Measurements from ENCODE around the gene NRBF2.

NRBF2 gene

GRCh38 chr10:63103971-63104409 is 29.1 kb upstream of the NRBF2 start:
- Histone ChIP-seq H3K23ac (ENCODE audit: low read depth, low read length, poor library complexity) (no peak overlapping the region), H2BK5ac (ENCODE audit: low read length) (no peak overlapping the region), H3K4me2 (ENCODE audit: insufficient read depth, low read length, poor library complexity, severe bottlenecking) (no peak overlapping the region), H3K79me1 (ENCODE audit: low read depth, low read length) (no peaks in the 10 kb centered on the region), H2BK120ac (ENCODE audit: low read depth, low read length) (no peak overlapping the region), H2BK12ac (ENCODE audit: low read length) (no peak overlapping the region), H3K14ac (ENCODE audit: low read length) (no peak overlapping the region), H3K27ac (replicated peaks; ENCODE audit: low read length) (no peak overlapping the region), H3K36me3 (replicated peaks in 1 of 2; ENCODE audit: control insufficient read depth in 2 of 2, insufficient read depth in 2 of 2, low read length in 2 of 2) (no peaks in the 10 kb centered on the region), H3K9me3 (replicated peaks in 1 of 2; ENCODE audit: control insufficient read depth in 2 of 2, insufficient read depth in 1 of 2, low read depth in 1 of 2, low read length in 2 of 2) (no peaks in the 10 kb centered on the region), H3K9ac (ENCODE audit: low read depth, low read length, poor library complexity) (no peak overlapping the region), H4K8ac (ENCODE audit: low read depth, low read length) (no peak overlapping the region), H4K91ac (ENCODE audit: low read depth, low read length, poor library complexity) (no peak overlapping the region), H3K27me3 (ENCODE audit: control insufficient read depth in 3 of 3, insufficient read depth in 3 of 3, low read depth in 1 of 3, low read length in 3 of 3) (no peaks in the 10 kb centered on the region), H2BK15ac (ENCODE audit: low read length) (no peak overlapping the region), H3K4me1 (ENCODE audit: control insufficient read depth in 2 of 2, insufficient read depth in 1 of 2, low read depth in 1 of 2, low read length in 2 of 2) (peaks cover 8 to 11% of the 10 kb centered on the region in 2 donors), H3K4me3 (ENCODE audit: low read length in 2 of 2) (no peak overlapping the region), H2AK5ac (ENCODE audit: low read depth, low read length) (no peak overlapping the region), H3K18ac (ENCODE audit: low read length) (no peak overlapping the region), H3K4ac (ENCODE audit: low read length) (no peak overlapping the region), H2AFZ (ENCODE audit: low read length) (peak overlapping the region; percentile 64)
- no CpG with 5 or more reads among the region's 7 CpGs for WGBS, 2 donors (ENCODE audit: extremely low coverage in 2 of 2, insufficient read length in 2 of 2, insufficient replicate concordance in 1 of 2)
- peak; percentile 8 for DNase-seq (ENCODE audit: low spot score)

GRCh38 chr10:63105225-63106110 is 27.7 kb upstream of the NRBF2 start:
- H3K36me3 ChIP-seq (replicated peaks in 1 of 2; ENCODE audit: control insufficient read depth in 2 of 2, insufficient read depth in 2 of 2, low read length in 2 of 2) = no peaks in the 10 kb centered on the region
- H3K4me1 ChIP-seq (ENCODE audit: control insufficient read depth in 2 of 2, insufficient read depth in 1 of 2, low read depth in 1 of 2, low read length in 2 of 2) = peaks cover 8 to 11% of the 10 kb centered on the region in 2 donors
- no peak overlapping the region for H3K18ac ChIP-seq (ENCODE audit: low read length)
- no peaks in the 10 kb centered on the region for H3K79me1 ChIP-seq (ENCODE audit: low read depth, low read length)
- H4K8ac ChIP-seq (ENCODE audit: low read depth, low read length) = no peak overlapping the region
- no peak for DNase-seq (ENCODE audit: low spot score)
- H3K9me3 ChIP-seq (replicated peaks in 1 of 2; ENCODE audit: control insufficient read depth in 2 of 2, insufficient read depth in 1 of 2, low read depth in 1 of 2, low read length in 2 of 2) = no peaks in the 10 kb centered on the region
- no peak overlapping the region for H3K4me3 ChIP-seq (ENCODE audit: low read length in 2 of 2)
- no CpG with 5 or more reads among the region's 11 CpGs for WGBS, 2 donors (ENCODE audit: extremely low coverage in 2 of 2, insufficient read length in 2 of 2, insufficient replicate concordance in 1 of 2)
- H2BK12ac ChIP-seq (ENCODE audit: low read length) = no peak overlapping the region
- H3K27ac ChIP-seq (replicated peaks; ENCODE audit: low read length) = no peak overlapping the region
- H3K9ac ChIP-seq (ENCODE audit: low read depth, low read length, poor library complexity) = no peak overlapping the region
- no peak overlapping the region for H2BK15ac ChIP-seq (ENCODE audit: low read length)
- no peak overlapping the region for H2AK5ac ChIP-seq (ENCODE audit: low read depth, low read length)
- no peak overlapping the region for H2BK120ac ChIP-seq (ENCODE audit: low read depth, low read length)
- H2BK5ac ChIP-seq (ENCODE audit: low read length) = no peak overlapping the region
- H4K91ac ChIP-seq (ENCODE audit: low read depth, low read length, poor library complexity) = no peak overlapping the region
- H3K4me2 ChIP-seq (ENCODE audit: insufficient read depth, low read length, poor library complexity, severe bottlenecking) = no peak overlapping the region
- no peak overlapping the region for H3K14ac ChIP-seq (ENCODE audit: low read length)
- H3K23ac ChIP-seq (ENCODE audit: low read depth, low read length, poor library complexity) = no peak overlapping the region
- H3K4ac ChIP-seq (ENCODE audit: low read length) = no peak overlapping the region
- H2AFZ ChIP-seq (ENCODE audit: low read length) = peak overlapping the region; percentile 74
- no peaks in the 10 kb centered on the region for H3K27me3 ChIP-seq (ENCODE audit: control insufficient read depth in 3 of 3, insufficient read depth in 3 of 3, low read depth in 1 of 3, low read length in 3 of 3)

GRCh38 chr10:63106111-63106755 is 26.9 kb upstream of the NRBF2 start:
- Histone ChIP-seq H2AFZ (ENCODE audit: low read length) (peak overlapping the region; percentile 74), H3K4ac (ENCODE audit: low read length) (no peak overlapping the region), H3K23ac (ENCODE audit: low read depth, low read length, poor library complexity) (no peak overlapping the region), H2BK5ac (ENCODE audit: low read length) (no peak overlapping the region), H3K4me3 (ENCODE audit: low read length in 2 of 2) (no peak overlapping the region), H3K18ac (ENCODE audit: low read length) (no peak overlapping the region), H3K79me1 (ENCODE audit: low read depth, low read length) (no peaks in the 10 kb centered on the region), H3K4me2 (ENCODE audit: insufficient read depth, low read length, poor library complexity, severe bottlenecking) (no peak overlapping the region), H3K9ac (ENCODE audit: low read depth, low read length, poor library complexity) (no peak overlapping the region), H4K8ac (ENCODE audit: low read depth, low read length) (no peak overlapping the region), H3K9me3 (replicated peaks in 1 of 2; ENCODE audit: control insufficient read depth in 2 of 2, insufficient read depth in 1 of 2, low read depth in 1 of 2, low read length in 2 of 2) (no peaks in the 10 kb centered on the region), H4K91ac (ENCODE audit: low read depth, low read length, poor library complexity) (no peak overlapping the region), H3K4me1 (ENCODE audit: control insufficient read depth in 2 of 2, insufficient read depth in 1 of 2, low read depth in 1 of 2, low read length in 2 of 2) (peaks cover 8 to 11% of the 10 kb centered on the region in 2 donors), H2BK12ac (ENCODE audit: low read length) (no peak overlapping the region), H2AK5ac (ENCODE audit: low read depth, low read length) (no peak overlapping the region), H3K27ac (replicated peaks; ENCODE audit: low read length) (no peak overlapping the region), H2BK120ac (ENCODE audit: low read depth, low read length) (no peak overlapping the region), H3K36me3 (replicated peaks in 1 of 2; ENCODE audit: control insufficient read depth in 2 of 2, insufficient read depth in 2 of 2, low read length in 2 of 2) (no peaks in the 10 kb centered on the region), H3K14ac (ENCODE audit: low read length) (no peak overlapping the region), H3K27me3 (ENCODE audit: control insufficient read depth in 3 of 3, insufficient read depth in 3 of 3, low read depth in 1 of 3, low read length in 3 of 3) (no peaks in the 10 kb centered on the region), H2BK15ac (ENCODE audit: low read length) (no peak overlapping the region)
- DNase-seq (ENCODE audit: low spot score) = no peak
- no CpG with 5 or more reads among the region's 10 CpGs for WGBS, 2 donors (ENCODE audit: extremely low coverage in 2 of 2, insufficient read length in 2 of 2, insufficient replicate concordance in 1 of 2)

- Histone ChIP-seq H3K18ac (ENCODE audit: low read length) (no peak overlapping the region), H2BK12ac (ENCODE audit: low read length) (no peak overlapping the region)
- no CpG with 5 or more reads among the region's 3 CpGs for WGBS, 2 donors (ENCODE audit: extremely low coverage in 2 of 2, insufficient read length in 2 of 2, insufficient replicate concordance in 1 of 2)
These were observed 25.1 kb upstream of the NRBF2 start for GRCh38 chr10:63107943-63108437.

More at GRCh38 chr10:63107943-63108437, 25.1 kb upstream of the NRBF2 start:
- no peak overlapping the region for H3K9ac ChIP-seq (ENCODE audit: low read depth, low read length, poor library complexity)
- H4K8ac ChIP-seq (ENCODE audit: low read depth, low read length) = no peak overlapping the region
- no peaks in the 10 kb centered on the region for H3K27me3 ChIP-seq (ENCODE audit: control insufficient read depth in 3 of 3, insufficient read depth in 3 of 3, low read depth in 1 of 3, low read length in 3 of 3)
- H3K79me1 ChIP-seq (ENCODE audit: low read depth, low read length) = no peaks in the 10 kb centered on the region
- H2BK15ac ChIP-seq (ENCODE audit: low read length) = no peak overlapping the region
- no peaks in the 10 kb centered on the region for H3K36me3 ChIP-seq (replicated peaks in 1 of 2; ENCODE audit: control insufficient read depth in 2 of 2, insufficient read depth in 2 of 2, low read length in 2 of 2)
- H2BK5ac ChIP-seq (ENCODE audit: low read length) = no peak overlapping the region
- H2BK120ac ChIP-seq (ENCODE audit: low read depth, low read length) = no peak overlapping the region
- H3K4me3 ChIP-seq (ENCODE audit: low read length in 2 of 2) = no peak overlapping the region
- H2AFZ ChIP-seq (ENCODE audit: low read length) = peak overlapping the region; percentile 38
- no peak overlapping the region for H3K4ac ChIP-seq (ENCODE audit: low read length)
- H3K4me1 ChIP-seq (ENCODE audit: control insufficient read depth in 2 of 2, insufficient read depth in 1 of 2, low read depth in 1 of 2, low read length in 2 of 2) = peaks cover 8 to 11% of the 10 kb centered on the region in 2 donors
- H3K9me3 ChIP-seq (replicated peaks in 1 of 2; ENCODE audit: control insufficient read depth in 2 of 2, insufficient read depth in 1 of 2, low read depth in 1 of 2, low read length in 2 of 2) = no peaks in the 10 kb centered on the region
- H3K4me2 ChIP-seq (ENCODE audit: insufficient read depth, low read length, poor library complexity, severe bottlenecking) = no peak overlapping the region
- no peak overlapping the region for H3K27ac ChIP-seq (replicated peaks; ENCODE audit: low read length)
- DNase-seq (ENCODE audit: low spot score) = no peak
- H4K91ac ChIP-seq (ENCODE audit: low read depth, low read length, poor library complexity) = no peak overlapping the region
- no peak overlapping the region for H2AK5ac ChIP-seq (ENCODE audit: low read depth, low read length)
- H3K14ac ChIP-seq (ENCODE audit: low read length) = no peak overlapping the region
- no peak overlapping the region for H3K23ac ChIP-seq (ENCODE audit: low read depth, low read length, poor library complexity)

Measured in neuronal stem cell (in vitro differentiated cells).